ENCODE data around the gene MGME1. TPM values are rescaled to one million over a fixed set of nuclear protein-coding genes. Genes with fewer than 3 reads are reported as not detected.

MGME1 gene
- total and polyA plus RNA-seq, 9 of the 15 experiments (the other 6 are each of a cell fraction or from before 2014, with no cell fraction given): 13.4 to 45.1 (median 30.6) TPM

DNA sequence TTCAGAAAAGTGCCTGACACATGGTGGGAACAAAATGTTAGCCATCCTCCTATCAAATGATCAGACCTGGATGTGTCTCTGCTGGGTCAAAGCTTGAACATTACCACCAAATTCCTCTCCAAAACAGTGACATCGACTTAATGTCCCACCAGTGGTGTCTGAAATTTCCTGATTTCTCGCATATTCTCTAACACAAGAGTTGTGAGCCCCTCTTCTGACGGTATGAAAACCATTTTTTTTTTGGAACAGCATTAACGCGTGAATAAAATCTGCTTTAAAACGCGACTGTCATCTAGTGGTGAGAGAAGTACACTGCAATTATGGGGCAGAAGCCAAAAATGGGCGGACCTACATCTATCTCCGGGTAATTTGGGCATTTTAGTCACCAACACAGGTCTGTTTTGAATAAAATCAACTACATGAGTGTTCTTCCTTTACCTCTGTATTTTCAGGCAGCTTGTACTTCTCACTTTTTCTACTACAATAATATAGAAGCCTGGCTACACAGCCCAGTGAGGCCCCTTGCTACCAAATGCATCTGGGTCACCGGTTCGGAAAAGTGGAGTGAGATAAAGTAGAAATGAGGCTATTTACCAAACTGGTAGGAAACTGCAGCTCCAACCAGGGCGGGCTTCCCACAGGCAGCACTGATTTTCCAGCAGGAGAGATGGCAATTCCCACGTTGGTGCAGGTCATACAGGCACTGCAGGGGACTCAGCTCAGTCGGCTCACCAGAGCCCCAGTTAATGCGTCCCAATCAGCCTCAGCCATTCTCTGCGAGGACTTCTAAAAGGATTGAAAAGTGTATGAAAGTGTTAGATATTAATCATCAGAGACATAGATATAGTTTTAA, 27.4 kb downstream of the MGME1 start (continued):
- TF ChIP-seq, protein P1, sequence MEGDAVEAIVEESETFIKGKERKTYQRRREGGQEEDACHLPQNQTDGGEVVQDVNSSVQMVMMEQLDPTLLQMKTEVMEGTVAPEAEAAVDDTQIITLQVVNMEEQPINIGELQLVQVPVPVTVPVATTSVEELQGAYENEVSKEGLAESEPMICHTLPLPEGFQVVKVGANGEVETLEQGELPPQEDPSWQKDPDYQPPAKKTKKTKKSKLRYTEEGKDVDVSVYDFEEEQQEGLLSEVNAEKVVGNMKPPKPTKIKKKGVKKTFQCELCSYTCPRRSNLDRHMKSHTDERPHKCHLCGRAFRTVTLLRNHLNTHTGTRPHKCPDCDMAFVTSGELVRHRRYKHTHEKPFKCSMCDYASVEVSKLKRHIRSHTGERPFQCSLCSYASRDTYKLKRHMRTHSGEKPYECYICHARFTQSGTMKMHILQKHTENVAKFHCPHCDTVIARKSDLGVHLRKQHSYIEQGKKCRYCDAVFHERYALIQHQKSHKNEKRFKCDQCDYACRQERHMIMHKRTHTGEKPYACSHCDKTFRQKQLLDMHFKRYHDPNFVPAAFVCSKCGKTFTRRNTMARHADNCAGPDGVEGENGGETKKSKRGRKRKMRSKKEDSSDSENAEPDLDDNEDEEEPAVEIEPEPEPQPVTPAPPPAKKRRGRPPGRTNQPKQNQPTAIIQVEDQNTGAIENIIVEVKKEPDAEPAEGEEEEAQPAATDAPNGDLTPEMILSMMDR (IDR thresholded peaks at IDR 0.05 in 2 of 3, conservative IDR thresholded peaks at IDR 0.05 in 1 of 3; ENCODE audit: insufficient read depth in 2 of 3, low read depth in 1 of 3, low read length in 3 of 3): peak; percentile 69 to 89 (median 81)
- TF ChIP-seq NCOA6 (IDR thresholded peaks at IDR 0.05) (no peak), MYC (IDR thresholded peaks at IDR 0.05; ENCODE audit: low read depth, low read length) (peak; percentile 20; the same call in 1 of the 2 replicates), MYC (CRISPR knock-in tag; IDR thresholded peaks at IDR 0.05; ENCODE audit: borderline replicate concordance, low read depth) (no peak), NFE2L1 (tag; IDR thresholded peaks at IDR 0.05; ENCODE audit: borderline replicate concordance, low read depth) (no peak), NCOA4 (IDR thresholded peaks at IDR 0.05; ENCODE audit: partially characterized antibody) (no peak), SOX6 (IDR thresholded peaks at IDR 0.05) (no peak), ZNF384 (IDR thresholded peaks at IDR 0.05; ENCODE audit: low read depth, low read length) (peak; percentile 80), STAG1 (CRISPR knock-in tag; IDR thresholded peaks at IDR 0.05; ENCODE audit: borderline replicate concordance) (peak; percentile 22; the same call in 1 of the 2 replicates)
- TF ChIP-seq, protein P2, sequence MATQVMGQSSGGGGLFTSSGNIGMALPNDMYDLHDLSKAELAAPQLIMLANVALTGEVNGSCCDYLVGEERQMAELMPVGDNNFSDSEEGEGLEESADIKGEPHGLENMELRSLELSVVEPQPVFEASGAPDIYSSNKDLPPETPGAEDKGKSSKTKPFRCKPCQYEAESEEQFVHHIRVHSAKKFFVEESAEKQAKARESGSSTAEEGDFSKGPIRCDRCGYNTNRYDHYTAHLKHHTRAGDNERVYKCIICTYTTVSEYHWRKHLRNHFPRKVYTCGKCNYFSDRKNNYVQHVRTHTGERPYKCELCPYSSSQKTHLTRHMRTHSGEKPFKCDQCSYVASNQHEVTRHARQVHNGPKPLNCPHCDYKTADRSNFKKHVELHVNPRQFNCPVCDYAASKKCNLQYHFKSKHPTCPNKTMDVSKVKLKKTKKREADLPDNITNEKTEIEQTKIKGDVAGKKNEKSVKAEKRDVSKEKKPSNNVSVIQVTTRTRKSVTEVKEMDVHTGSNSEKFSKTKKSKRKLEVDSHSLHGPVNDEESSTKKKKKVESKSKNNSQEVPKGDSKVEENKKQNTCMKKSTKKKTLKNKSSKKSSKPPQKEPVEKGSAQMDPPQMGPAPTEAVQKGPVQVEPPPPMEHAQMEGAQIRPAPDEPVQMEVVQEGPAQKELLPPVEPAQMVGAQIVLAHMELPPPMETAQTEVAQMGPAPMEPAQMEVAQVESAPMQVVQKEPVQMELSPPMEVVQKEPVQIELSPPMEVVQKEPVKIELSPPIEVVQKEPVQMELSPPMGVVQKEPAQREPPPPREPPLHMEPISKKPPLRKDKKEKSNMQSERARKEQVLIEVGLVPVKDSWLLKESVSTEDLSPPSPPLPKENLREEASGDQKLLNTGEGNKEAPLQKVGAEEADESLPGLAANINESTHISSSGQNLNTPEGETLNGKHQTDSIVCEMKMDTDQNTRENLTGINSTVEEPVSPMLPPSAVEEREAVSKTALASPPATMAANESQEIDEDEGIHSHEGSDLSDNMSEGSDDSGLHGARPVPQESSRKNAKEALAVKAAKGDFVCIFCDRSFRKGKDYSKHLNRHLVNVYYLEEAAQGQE (IDR thresholded peaks at IDR 0.05; ENCODE audit: borderline replicate concordance): peak; percentile 62; the same call in 1 of the 2 replicates
- TF ChIP-seq, protein P2 (CRISPR knock-in tag; IDR thresholded peaks at IDR 0.05; ENCODE audit: low read depth): no peak
